GM11168 (cell line): ENCODE data around the gene BAIAP2.
"Not testable (repeated sequence)": the region's sequence is repeated elsewhere in the genome, so short reads cannot be mapped to it uniquely, and the experiment has no call there.

Source experiments
- in situ Hi-C: fragments of 300-500 bp; cut with MboI; formaldehyde crosslinking; loops from one replicate; pipeline ENCODE4 v1.12.0; 2022; ENCODE audit warnings: low sequenced_read_pairs; ENCODE audit not compliant: unreplicated experiment

The BAIAP2 gene

DNA sequence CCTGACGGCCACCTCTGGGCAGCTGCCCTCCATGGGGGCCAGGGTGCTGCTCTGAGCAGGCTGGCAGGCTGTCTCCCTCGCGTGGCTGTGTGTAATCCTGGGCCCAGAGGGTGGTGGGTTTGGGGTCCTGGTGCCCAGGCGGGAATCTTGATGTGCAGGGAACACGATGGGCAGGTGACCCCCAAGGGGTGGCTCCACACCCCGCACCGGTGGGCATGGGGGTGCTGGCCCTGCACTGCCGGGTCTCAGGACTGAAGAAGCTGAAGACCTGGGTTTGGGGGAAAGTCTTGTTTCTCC is 34.7 kb upstream of the BAIAP2 start:
- in situ Hi-C loops: no loop called here

DNA sequence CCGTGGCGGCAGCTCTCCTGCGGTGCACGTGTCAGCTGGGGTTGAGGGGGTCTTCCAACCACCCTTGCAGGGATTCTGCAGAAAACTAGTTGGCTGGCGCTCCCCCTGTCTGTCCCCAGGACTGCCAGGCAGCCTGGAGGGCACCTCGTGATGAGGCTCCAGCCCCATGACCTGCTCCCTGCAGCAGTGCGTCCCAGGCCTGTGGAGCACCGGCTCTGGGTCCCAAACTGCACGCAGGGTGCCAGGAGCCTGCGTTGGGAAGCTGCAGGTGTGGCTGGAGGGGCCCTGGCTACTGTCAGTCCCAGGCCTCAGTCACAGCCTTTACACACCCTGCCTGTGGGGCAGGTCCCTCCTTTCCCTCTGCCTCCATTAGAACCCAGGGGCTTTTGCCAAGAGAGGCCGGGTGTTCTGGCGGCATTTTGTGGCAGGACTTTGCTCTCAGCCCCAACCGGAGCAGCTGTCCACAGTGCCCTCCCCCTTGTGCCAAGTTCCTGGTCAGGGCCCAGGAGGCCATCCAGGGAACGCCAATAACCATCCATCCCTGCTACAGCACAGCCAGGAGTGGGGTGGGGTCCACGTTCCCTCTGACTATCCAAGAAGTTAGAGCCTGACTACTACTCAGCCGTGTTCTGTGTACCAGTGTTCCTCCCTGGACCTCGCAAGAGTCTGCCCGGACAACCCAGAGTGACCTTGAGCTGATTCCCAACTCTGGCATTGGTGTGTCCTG is 34.2 kb upstream of the BAIAP2 start:
- in situ Hi-C loops: no loop called here

DNA sequence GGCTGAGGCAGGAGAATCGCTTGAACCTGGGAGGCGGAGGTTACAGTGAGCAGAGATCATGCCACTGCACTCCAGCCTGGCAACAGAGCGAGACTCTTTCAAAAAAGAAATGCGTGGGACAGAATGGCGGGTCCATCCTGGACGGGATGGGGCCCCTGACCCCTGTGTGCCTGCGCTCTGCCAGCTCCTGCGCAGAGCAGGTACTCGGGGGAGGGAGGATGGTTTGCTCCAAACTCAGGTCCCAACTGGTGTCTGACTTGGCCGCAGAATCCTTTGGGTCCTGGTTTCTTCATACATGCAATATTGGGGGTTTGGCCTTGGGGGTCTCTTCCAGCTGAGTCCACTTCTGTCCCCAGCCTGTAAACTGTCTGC is 33.0 kb upstream of the BAIAP2 start:
- in situ Hi-C loops: no loop called here

DNA sequence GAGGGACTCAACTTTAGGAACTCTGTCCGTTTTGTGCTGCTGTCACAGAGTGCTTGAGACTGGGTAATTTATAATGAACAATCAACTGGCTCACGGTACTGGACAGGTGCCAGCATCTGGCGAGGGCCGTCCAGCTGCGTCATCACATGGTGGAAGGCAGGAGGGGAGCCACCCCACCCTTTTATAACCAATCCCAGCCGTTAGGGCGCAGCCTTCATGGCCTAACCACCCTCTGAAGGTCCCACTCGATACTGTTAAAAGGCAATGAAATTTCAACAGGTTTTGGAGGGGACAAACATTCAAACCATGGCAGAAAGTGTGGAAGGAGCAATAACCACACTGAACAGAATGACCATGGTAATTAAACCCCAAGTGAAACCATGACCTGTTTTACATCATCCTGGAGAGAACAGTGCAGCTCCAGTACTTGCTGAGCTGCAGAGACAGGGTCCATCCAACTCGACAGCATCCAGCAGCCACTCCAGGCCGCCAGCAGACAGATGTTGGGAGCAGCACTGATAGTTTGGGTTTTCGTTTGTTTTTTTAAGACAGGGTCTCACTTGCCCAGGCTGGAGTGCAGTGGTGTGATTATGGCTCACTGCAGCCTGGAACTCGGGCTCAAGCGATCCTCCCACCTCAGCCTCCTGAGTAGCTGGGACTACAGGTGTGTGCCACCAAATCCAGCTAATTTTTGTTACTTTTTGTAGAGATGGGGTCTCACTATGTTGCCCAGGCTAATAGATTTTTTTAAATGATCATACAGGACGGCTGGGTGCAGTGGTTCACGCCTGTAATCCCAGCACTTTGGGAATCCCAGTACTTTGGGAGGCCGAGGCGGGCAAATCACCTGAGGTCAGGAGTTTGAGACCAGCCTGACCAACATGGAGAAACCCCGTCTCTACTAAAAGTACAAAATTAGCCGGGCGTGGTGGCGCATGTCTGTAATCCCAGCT is 32.3 kb upstream of the BAIAP2 start:
- in situ Hi-C loops: no loop called here

DNA sequence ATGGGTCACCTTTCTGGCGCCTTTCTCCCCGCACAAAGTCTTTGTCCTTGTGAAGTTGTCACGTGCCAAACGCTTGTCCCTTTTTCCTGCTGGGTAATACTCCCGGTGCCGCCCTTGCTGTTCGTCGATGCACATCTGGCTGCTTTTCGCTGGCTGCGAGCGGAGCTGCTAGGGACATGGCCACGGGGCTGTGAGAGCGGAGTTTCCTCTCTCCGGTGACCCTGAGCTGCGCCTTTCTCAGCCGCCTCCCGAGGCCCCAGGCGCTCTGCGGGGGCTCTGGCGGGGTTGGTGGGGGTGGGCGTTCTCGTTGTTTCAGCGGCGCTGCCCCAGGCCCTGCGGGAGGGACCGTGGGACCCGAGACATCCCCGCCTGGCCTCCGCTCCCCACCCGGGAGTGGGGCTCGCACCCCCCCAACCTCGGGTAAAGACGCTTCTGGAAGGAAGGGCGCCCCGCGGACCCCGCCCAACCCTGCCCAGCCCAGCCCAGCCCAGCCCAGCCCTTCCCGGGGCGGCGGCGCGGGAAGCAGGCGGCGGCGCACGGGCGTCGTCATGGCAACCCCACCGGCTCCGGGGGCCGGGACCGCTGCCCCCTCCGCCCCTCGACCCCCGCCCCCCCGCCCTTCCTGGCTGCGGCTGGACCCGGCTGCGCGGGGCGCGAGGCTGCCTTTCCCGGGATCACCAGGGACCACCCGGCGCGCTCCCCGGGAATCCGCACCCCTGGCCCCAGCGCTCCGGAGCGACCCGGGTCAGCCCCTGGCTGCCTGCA is 31.1 kb upstream of the BAIAP2 start:
- in situ Hi-C loops: no loop called here

DNA sequence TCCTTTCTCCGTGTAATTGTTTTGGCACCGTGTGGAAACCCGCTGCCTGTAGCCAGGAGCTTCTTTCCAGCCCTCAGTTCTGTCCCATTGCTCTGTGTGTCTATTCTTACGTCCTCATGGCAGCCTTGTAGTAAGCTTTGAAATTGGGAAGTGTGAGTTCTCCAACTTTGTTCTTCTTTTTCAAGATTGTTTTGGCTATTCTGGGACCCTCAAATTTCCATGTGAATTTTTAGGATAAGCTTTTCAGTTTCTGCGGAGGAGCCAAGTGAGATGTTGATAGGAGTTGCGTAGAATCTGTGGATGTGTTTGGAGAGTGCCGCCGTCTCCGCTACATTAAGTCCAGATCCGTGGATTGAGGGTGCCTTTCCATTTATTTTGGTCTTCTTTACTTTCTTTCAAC is 28.1 kb upstream of the BAIAP2 start:
- in situ Hi-C loops: no loop called here

DNA sequence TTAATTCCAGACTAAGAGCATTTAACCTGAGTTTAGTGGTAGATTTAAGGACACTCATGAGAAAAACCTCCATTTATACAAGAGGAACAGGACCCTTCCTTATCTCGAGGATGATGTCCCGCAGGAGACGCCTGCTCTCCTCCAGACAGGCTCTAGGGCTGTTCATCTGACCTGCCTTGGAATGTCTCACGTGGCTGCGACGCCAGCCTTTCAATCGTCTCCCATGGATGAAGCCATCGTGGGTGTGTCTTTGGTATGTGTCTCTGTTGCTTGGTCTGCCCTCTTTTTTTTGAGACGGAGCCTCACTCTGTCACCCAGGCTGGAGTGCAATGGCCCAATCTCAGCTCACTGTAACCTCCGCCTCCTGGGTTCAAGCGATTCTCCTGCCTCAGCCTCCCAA is 26.8 kb upstream of the BAIAP2 start:
- in situ Hi-C loops: no loop called here

DNA sequence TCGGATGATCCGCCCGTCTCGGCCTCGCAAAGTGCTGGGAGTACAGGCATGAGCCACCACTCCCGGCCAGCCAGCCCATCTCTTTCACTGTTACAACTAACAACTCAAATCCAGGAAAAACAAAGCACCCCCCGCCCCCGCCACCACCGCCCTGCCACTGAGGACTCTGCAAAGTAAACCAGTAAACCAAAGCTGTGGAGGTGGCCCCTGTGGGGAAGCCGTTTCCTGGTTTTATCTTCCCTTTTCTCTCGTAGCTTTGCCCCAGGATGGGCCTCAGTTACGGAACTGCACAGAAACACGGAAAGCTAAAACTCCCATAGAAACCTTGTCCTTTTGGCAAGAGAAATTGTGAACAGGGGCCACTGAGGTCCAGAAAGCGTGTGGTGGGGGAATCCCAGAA is 25.8 kb upstream of the BAIAP2 start:
- in situ Hi-C loops: no loop called here

DNA sequence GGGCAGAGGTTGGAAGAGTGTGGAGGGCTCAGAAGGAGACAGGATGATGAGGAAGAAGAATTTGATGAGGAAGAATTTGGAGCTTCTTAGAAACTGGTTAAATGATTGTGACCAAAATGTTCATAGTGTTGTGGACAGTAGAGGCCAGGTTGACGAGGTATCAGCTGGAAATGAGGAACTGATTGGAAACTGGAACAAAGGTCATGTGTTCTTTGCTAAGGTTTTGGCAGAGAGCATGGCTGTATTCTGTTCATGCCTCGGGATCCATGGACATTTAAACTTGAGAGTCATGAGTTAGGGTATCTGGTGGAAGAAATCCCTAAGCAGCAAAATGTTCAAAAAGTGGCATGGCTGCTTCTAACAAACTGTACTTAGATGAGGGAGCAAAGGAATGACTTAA is 24.0 kb upstream of the BAIAP2 start:
- in situ Hi-C loops: no loop called here

DNA sequence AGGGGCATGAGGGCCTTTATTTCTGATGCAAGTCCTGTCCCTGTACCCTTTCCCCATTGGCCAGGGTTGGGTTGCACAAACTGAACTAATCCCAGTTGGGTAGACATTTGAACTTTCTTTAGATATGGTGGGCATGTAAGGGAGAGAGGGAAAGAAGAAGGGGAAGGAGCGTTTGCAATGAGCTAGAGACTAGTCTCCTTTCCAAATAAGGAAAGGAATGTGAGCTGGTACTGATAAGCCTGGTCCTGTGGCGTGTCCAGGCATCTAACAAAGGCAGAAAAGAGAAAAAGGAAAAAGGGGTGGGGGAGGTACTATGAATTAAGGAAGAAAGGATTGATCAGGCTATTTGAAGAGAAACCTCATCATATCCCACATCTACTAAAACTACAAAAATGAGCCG is 23.0 kb upstream of the BAIAP2 start:
- in situ Hi-C loops: no loop called here

DNA sequence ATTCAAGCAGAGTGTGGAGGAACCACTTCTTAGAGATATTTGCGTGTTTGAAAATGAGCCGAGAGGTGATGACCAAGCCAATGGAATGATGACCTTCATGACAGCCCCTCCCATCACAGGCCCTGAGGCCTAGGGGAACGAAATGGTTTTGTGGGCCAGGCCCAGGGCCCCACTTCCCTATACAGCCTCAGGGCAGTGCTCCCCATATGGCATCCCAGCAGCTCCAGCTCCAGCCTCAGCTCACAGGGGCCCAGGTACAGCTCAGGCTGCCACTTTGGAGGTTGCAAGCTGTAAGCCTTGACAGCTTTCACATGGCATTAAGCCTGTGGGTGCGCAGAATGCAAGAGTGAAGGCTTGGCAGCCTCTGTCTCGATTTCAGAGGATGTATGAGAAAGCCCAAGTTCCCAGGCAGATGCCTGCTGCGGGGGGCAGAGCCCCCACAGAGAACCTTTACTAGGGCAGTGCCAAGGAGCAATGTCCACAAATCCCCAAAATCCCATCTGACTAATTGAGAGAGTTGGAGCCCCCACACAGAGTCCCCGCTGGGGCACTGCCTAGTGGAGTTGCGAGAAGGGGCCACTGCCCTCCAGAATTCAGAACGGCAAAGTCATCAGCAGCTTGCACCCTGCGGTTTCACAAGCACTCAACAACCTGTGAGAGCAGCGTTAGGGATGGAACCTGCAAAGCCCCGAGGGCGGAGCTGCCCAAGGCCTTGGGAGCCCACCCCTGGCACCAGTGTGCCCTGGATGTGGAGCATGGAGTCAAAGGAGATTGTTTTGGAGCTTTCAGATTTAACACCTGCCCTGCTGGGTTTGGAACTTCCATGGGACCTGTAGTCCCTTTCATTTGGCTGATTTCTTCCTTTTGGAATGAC is 22.1 kb upstream of the BAIAP2 start:
- in situ Hi-C loops: no loop called here

DNA sequence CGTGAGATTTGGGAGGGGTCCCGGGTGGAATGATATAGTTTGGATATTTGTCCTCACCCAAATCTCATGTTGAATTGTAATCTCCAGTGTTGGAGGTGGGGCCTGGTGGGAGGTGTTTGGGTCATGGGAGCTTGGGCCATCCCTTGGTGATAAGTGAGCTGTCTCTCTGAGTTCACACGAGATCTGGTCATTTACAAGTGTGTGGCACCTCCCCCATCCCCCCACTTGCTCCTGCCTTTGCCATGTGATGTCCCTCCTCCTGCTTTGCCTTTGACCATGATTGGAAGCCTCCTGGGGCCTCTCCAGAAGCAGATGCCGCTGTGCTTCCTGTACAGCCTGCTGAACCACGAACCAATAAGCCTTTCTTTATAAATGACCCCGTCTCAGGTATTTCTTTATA is 21.3 kb upstream of the BAIAP2 start:
- in situ Hi-C loops: no loop called here

DNA sequence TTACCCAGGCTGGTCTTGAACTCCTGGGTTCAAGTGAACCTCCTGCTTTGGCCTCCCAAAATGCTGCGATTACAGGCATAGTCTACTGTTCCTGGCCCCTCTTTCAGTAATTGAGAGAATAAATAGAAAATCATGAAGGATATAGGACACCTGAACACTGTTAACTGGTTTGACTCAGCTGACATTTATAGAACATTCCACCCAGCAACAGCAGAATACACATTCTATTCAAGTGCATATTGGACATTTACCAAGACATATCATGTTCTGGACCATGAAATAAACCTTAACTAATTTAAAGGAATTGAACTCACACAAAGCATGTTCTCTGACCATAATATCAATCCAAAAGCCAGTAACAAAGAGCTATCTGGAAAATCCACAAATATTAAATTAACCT is 19.8 kb upstream of the BAIAP2 start:
- in situ Hi-C loops: no loop called here

DNA sequence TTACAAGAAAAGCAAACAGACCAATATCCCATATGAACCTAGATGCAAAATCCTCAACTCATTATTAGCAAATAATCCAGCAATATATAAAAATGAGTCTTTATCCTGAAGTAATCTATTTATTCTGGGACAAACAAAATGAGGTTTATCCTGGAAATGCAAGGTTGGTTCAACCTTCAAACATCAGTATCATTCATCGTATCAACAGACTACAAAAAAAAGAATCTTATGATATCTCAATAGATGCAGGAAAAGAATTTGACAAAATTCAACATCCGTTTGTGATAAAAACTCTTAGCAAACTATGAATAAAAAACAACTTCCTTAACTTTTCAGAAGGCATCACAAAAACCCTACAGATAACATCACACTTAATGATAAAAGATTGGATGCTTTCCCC is 18.4 kb upstream of the BAIAP2 start:
- in situ Hi-C loops: no loop called here

DNA sequence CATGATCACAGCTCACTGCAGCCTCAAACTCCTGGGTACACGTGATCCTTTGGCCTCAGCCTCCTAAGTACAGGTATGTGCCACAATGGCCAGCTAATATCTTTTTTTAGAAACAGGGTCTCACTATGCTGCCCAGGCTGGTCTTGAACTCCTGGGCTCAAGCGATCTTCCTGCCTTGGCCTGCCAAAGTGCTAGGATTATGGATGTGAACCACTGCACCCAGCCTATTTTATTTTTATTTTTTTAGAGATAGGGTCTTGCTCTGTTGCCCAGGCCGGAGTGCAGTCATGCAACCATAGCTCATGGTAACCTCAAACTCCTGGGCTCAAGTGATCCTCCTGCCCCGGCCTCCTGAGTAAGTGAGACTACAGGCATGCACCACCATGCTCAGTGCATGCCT is 17.6 kb upstream of the BAIAP2 start:
- in situ Hi-C loops: not testable (repeated sequence)

DNA sequence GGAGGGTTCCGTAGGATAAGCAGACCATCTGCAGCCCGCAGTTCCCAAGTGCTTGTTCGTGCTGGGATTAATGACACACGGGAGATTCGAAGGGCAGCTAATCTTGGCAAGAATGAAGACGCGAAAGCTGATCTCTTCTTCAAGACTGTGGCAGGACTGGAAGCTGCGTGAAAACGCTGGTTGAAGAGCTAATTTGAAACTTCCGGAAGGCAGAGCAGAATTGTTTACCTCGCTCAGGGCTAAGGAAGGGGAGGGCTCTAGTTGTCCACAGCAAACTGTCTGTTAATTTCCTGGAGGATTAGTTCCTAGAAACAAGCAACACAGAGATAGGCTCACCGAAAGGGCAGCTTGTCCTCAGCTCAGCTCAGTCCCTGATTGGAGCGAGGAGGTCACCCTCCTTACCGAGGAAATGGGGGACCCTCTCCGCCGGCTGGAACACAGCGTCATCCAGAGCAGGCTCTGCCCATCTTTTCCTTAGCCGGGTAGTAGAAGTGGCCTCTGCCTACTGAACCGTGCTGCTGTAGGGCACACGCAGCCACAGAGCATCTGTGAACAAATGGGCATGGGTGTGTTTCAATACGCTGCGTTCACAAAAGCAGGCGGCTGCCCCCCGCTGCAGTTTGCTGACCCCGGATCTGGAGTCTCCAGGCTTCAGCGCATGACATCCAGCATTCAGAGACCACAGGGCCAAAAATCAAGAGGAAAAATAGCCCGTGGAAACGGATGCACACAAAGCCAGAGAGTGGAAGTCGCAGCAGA is 16.7 kb upstream of the BAIAP2 start:
- in situ Hi-C loops: no loop called here

DNA sequence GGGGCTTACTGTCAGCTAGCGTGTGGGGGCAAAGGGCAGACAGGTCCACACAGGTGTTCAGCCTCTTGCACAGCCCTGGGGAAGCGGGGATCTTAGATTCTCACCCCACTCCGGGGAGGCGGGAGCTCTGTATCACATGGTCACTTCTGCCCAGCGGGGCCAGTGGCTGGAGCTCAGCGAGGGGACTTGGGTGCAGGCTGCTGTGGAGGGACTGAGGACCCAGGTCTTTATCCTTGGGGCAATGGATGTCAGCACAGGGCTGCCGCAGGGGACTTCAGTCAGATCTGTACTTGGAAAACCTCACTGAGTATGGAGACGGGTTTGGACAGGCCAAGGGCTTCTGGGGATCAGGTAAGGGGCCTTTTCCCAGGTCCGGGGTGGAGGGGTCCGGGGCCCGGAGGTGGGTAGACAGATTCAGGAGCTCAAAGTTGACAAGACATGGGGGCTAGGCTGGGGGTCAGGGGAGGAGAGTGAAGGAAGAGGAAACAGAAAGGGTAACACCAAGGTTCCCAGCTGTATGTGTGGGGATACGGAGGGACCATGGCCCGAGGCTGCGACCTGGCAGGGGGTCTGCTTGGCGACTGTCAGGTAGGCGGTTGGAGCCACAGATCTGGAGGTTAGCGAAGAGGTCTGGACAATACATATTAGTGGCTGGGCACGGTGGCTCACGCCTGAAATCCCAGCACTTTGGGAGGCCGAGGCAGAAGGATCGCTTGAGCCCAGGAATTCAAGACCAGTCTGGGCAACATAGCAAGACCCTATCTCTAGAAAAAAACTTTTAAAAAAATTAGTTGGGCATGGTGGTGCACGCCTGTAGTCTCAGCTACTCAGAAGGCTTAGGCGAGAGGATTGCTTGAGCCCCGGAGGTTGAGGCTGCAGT is 15.1 kb upstream of the BAIAP2 start:
- in situ Hi-C loops: no loop called here

DNA sequence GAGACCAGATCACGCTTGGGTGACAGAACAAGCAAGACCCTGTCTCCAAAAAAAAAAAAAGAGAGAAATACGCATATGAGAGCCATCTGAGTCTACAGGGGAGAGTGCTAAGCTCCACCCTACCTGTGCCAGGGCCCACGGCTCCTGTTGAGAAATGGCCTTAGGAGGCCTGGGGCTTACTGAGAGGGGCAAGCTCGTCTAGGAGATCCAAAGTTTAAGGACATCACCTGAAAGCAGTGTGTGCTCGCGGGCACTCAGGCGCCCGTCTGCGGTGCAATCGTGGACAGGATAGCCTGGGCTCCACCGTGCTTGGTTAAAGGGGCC is 14.5 kb upstream of the BAIAP2 start:
- in situ Hi-C loops: no loop called here
